Endothelial cell of umbilical vein (primary cell): ENCODE measurements around the gene TAGLN2.

Source experiments
- EZH2 ChIP-seq: IDR thresholded peaks from 2 replicates; pipeline ENCODE4 v1.6.1; 2012; ENCODE audit warnings: borderline replicate concordance, low read depth, mild to moderate bottlenecking, moderate library complexity, low read length, inconsistent platforms; ENCODE audit not compliant: severe bottlenecking
- FOS ChIP-seq: IDR thresholded peaks from 2 replicates; pipeline ENCODE4 v1.6.1; 2011; ENCODE audit warnings: mild to moderate bottlenecking, low read length, moderate library complexity, borderline replicate concordance; ENCODE audit not compliant: insufficient read depth
- GATA2 ChIP-seq: IDR thresholded peaks from 2 replicates; pipeline ENCODE4 v1.7.0; 2011; ENCODE audit warnings: low read depth, mild to moderate bottlenecking, moderate library complexity, mixed read lengths, low read length; ENCODE audit not compliant: insufficient read length, insufficient read depth
- MAX ChIP-seq: IDR thresholded peaks from 2 replicates; pipeline ENCODE4 v1.6.1; 2011; ENCODE audit not compliant: insufficient read depth, insufficient read length
- MYC ChIP-seq: IDR thresholded peaks from one replicate; pipeline ENCODE4 v1.6.1; 2011; ENCODE audit warnings: mild to moderate bottlenecking, low read depth, low read length
- POLR2A ChIP-seq: IDR thresholded peaks from 2 replicates; pipeline ENCODE4 v1.6.1; 2012; ENCODE audit warnings: low read depth, mild to moderate bottlenecking, control low read depth, low read length
- POLR2AphosphoS5 ChIP-seq: IDR thresholded peaks from 2 replicates; pipeline ENCODE4 v1.6.1; 2012; ENCODE audit warnings: low read depth, mild to moderate bottlenecking, control low read depth, low read length, moderate library complexity; ENCODE audit not compliant: insufficient read depth
- TF ChIP-seq, protein P1 (sequence below), 2 donors: IDR thresholded peaks; 1 replicate in 1 of 2; 2 replicates in 1 of 2; pipeline ENCODE4 v1.5.1; 2011; ENCODE audit warnings: low read length in 2 of 2, mild to moderate bottlenecking in 2 of 2, moderate library complexity in 2 of 2, control low read depth in 1 of 2, inconsistent platforms in 1 of 2, low read depth in 1 of 2; ENCODE audit not compliant: insufficient read depth in 1 of 2; ENCODE audit errors: extremely low read depth in 1 of 2

DNA sequence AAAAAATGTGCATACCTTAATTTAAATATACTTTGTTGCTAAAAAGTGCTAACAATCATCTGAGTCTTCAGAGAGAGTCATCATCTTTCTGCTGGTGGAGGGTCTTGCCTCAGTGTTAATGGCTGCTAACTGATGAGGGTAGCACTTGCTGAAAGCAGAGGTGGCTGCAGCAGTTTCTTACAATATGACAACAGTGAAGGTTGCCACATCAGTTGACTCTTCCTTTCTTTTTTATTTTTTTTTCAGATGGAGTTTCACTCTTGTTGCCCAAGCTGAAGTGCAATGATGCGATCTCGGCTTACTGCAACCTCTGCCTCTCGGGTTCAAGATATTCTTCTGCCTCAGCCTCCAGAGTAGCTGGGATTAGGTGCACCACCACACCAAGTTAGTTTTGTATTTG lies 22.8 kb downstream of the TAGLN2 start:
- TF ChIP-seq POLR2A (no peak), EZH2 (no peak), MAX (no peak), POLR2AphosphoS5 (no peak), FOS (no peak), MYC (no peak), GATA2 (no peak)
- TF ChIP-seq, protein P1, sequence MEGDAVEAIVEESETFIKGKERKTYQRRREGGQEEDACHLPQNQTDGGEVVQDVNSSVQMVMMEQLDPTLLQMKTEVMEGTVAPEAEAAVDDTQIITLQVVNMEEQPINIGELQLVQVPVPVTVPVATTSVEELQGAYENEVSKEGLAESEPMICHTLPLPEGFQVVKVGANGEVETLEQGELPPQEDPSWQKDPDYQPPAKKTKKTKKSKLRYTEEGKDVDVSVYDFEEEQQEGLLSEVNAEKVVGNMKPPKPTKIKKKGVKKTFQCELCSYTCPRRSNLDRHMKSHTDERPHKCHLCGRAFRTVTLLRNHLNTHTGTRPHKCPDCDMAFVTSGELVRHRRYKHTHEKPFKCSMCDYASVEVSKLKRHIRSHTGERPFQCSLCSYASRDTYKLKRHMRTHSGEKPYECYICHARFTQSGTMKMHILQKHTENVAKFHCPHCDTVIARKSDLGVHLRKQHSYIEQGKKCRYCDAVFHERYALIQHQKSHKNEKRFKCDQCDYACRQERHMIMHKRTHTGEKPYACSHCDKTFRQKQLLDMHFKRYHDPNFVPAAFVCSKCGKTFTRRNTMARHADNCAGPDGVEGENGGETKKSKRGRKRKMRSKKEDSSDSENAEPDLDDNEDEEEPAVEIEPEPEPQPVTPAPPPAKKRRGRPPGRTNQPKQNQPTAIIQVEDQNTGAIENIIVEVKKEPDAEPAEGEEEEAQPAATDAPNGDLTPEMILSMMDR (IDR thresholded peaks at IDR 0.05; ENCODE audit: extremely low read depth in 1 of 2, insufficient read depth in 1 of 2, low read depth in 1 of 2, low read length in 2 of 2), result no peak
